ENCODE data around the gene EPO.

Gene EPO

DNA sequence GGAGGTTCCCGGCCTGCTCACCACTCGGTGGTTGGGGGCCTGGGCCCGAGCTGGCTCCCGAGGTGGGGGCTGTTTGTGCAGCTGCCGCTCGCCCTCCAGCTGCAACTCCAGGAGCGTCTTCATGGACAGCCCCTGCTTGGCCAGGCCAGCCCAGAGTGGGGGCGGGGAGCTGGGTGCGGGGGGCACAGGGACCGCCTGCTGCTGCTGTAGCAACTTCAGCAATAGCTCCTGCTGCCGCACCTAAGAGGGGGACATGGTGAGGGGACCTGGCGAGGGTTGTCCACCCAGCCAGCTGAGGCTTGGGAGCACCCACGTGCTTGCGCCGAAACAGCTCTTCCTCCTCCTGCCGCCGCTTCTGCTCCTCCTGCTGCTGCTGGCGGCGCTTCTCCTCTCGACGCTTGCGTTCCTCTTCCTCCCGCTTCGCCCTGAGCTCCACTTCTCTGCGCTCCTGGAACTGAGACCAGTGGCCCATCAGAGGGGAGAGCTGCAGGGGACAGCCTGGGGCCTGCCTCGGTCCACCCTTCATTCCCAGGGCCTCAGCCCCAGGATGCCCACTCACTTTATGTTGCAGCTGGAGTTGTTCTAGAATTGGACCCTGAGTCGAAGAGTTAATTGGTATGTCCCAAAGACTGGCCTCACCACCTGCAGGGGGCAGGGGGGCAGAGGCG is 37.1 kb upstream of the EPO start:
- in situ Hi-C loops (cut with MboI; ENCODE audit: low sequenced_read_pairs), result no loop called here

- in situ Hi-C loops (cut with MboI; ENCODE audit: low sequenced_read_pairs), result no loop called here
Measured at GRCh38 chr7:100683659-100684533, 36.4 kb upstream of the EPO start.

DNA sequence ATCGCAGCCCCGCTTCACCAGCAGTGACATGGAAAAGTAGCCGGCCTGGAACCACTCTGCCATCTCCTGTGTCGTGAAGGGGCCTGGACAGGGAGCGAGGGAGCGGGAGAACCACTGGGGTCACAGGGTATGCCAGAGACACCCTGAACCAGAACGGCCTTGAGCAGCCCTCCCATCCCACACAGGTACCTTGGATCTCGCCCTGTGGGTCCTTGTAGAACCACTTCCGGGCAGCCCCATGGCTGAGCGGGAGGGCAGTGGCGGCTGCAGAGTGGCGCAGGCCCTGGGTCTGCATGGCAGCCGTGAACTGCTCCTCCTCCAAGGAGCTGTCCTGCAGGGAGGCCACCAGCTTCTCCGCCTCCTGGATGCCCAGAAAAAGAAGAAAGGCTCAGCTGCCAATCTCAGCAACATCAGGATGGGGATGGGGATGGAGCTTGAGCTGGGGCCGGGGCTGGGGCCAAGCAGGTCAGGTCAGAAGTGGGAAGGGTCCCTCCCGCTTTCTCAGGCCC is 35.7 kb upstream of the EPO start:
- in situ Hi-C loops (cut with MboI; ENCODE audit: low sequenced_read_pairs), result no loop called here

GRCh38 chr7:100685049-100685605 is 35.1 kb upstream of the EPO start:
- in situ Hi-C loops (cut with MboI; ENCODE audit: low sequenced_read_pairs), result no loop called here

- in situ Hi-C loops (cut with MboI; ENCODE audit: low sequenced_read_pairs), result no loop called here
Measured at GRCh38 chr7:100685631-100686145, 34.6 kb upstream of the EPO start.

GRCh38 chr7:100686201-100686821 is 34.0 kb upstream of the EPO start:
- in situ Hi-C loops (cut with MboI; ENCODE audit: low sequenced_read_pairs), result no loop called here

DNA sequence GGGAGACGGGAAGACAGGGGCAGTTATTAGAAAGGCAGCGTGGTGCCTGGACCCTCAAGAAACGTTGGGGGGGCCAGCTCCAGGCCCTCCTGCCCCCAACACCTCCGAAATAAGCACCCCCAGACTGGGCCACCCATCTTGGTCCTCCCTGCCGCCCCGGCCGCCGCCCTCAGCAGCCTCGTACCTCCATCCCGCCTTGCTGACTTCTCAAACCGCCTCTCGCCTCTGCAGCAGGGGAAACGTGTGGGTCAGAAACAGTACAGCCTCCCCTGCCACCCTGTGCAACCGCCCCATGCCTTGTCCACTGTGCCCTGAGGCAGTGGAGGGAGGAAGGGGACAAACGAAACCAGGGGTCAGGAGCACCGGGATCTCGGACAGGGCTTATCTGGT is 33.5 kb upstream of the EPO start:
- in situ Hi-C loops (cut with MboI; ENCODE audit: low sequenced_read_pairs), result no loop called here

- in situ Hi-C loops (cut with MboI; ENCODE audit: low sequenced_read_pairs), result no loop called here
Measured at GRCh38 chr7:100687261-100687660, 33.0 kb upstream of the EPO start.

DNA sequence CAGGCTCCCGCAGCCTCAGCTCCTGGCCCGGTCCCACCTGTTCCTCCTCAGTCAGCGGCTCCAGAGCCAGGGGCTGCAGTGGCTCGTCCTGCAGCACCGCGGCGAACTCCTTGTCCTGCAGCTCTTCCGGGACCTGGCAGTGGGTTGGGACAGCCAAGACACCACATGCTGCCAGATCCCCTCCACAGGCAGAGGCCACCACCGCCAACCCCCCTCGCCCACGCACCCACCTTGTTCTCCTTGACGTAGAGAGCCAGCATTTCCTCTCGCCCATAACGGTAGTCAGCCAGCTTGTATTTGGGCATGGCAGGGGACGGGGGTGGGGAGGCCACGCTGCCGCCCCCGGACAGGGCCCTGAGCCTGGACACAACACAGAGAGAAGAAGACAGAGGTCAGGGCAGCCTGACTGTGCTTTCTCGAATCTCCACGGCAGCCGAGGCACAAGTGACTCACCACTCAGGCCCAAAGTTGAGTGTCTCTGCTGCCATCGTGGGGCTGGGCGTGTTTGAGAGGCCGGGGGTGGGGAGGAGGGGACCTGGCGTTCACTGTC is 32.4 kb upstream of the EPO start:
- in situ Hi-C loops (cut with MboI; ENCODE audit: low sequenced_read_pairs), result no loop called here

DNA sequence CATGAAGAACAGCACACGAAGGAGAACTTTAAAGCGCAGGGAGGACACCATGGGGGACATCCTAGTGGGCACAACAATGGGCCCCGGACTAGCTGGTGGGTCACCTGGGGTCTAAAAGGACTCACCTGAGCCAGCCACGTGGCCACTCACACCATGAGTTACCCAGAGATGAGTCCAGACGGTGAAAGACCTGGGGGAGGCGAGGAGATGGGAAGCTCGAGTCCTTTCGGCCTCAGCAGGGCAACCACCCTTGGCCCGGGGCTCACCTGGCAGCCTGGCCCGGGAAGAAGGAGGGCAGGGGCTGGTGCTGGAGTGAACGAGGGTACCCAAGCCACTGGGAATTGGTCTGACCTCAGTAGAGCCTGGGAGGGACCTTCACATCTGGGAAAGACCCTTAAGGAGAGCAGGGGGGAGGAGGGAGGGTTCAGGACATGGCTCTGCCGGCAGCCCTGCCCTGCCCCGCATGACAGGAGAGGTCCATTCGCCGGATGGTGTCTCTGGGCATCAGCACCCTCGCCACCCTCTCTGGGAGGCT is 31.9 kb upstream of the EPO start:
- in situ Hi-C loops (cut with MboI; ENCODE audit: low sequenced_read_pairs), result no loop called here

GRCh38 chr7:100689230-100690135 is 30.8 kb upstream of the EPO start:
- in situ Hi-C loops (cut with MboI; ENCODE audit: low sequenced_read_pairs), result no loop called here

DNA sequence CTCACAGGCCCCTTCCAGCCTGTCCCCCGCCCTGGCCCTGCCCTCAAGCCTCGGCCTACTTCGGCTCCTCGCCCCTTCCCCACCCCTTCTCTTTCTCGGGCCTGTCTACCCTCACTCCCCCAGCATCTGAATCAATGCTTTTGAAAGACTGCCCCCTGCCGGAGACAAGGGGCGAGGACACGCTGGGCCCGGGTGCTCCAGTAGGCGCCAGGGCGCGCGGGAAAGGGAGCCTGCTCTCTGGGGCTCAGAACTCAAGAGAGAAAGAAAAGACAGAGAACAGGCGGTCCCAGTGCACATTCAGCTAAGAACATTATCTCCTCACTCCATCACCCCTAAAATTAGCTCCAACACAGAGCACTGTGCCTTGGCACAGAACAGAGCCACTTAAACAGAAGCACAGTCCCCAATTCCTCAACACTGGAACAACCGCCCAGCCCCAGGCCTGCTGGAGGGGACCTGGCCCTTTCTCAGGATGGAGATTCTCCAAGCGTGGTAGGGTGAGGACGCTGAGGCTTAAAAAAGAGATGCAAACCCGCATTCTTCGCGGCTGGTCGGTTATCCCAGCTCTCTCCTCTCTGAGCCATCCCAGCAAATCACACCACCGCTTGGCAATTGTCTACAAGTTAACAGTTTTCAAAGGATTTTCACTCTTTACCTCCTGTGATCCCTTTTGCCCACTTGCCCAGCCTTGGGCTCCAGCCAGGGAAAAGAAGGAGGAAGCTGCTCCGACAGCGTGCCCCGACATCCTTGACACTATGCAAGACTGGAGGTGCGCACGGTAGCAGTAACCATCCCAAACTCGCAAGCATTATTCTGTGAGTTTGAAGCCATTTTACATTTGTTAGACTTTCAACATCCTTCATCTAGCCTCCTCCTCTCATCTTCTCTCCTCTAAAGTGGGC is 28.3 kb upstream of the EPO start:
- in situ Hi-C loops (cut with MboI; ENCODE audit: low sequenced_read_pairs), result no loop called here

- in situ Hi-C loops (cut with MboI; ENCODE audit: low sequenced_read_pairs), result no loop called here
Measured at GRCh38 chr7:100692578-100692961, 27.7 kb upstream of the EPO start.

DNA sequence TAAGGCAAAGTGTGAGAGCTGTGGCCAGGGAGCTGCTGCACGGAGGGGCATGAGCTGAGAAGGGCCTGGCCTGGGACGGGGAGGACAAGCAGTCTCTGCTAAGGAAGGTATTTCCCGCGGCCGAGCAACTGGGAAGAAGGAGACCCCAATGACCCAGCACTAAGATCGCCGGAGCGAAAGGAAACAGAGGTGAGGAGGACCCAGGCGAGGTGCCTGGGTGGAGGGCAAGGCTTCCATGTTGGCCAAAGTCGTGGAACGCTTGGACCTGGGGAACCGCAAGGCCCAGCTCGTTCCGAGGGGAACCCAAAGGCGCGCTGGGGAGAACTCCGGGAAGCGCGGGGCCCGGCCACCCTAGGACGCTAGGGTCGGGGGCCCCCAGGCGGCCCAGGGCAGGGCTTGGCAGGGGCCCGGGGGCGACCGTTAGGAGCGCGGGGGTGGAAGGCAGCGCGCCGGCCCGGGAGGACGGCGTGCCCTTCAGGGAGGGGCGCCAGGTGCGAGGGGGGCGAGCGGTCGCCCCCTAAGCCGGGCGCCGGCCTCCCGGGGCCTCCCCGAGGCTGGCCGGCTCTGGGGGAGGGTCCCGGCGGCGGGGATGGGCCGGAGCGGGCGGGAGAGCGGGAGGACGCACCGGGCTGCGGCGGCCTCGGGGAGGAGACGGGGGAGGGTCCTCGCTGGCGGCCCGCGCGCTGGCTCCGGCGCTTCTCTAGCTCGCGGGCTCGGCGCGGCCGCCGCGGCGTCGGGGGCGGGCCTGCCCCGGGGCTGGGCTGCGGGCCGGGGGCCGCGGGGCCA is 26.8 kb upstream of the EPO start:
- in situ Hi-C loops (cut with MboI; ENCODE audit: low sequenced_read_pairs), result no loop called here

- in situ Hi-C loops (cut with MboI; ENCODE audit: low sequenced_read_pairs), result no loop called here
Measured at GRCh38 chr7:100694098-100694745, 26.0 kb upstream of the EPO start, which contains the start of gene GIGYF1. TSS of gene GIGYF1 (minus strand) at chr7:100694250. CDS start at chr7:100688238, 6,012 bp downstream.

DNA sequence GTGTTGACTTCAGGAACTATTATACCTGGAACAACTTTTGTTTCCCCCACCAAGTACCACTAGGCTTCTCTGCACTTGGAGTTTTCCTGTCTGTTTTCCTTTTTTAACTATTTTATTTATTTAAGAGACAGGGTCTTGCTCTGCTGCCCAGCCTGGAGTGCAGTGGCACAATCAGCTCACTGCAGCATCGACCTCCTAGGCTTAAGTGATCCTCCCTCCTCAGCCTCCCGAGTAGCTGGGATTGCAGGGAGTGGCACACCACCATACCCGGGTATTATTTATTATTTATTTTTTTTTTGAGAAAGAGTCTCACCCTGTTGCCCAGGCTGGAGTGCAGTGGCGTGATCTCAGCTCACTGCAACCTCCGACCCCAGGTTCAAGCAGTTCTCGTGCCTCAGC is 24.1 kb upstream of the EPO start:
- in situ Hi-C loops (cut with MboI; ENCODE audit: low sequenced_read_pairs), result no loop called here

- in situ Hi-C loops (cut with MboI; ENCODE audit: low sequenced_read_pairs), result no loop called here
Measured at GRCh38 chr7:100699018-100699417, 21.2 kb upstream of the EPO start.

Data from HL-60/S4 (cell line).